H1 (cell line): ENCODE results near the gene MANEAL. TPM values are rescaled to one million over a fixed set of nuclear protein-coding genes. Genes with fewer than 3 reads are reported as not detected.
"Not testable (repeated sequence)": the region's sequence is repeated elsewhere in the genome, so short reads cannot be mapped to it uniquely, and the experiment has no call there.

Experiments
- CTCF ChIA-PET: fragments of 300-600 bp; sonication (Branson Sonifier 250); formaldehyde crosslinking; loops from one replicate; lab custom pipeline; 2021; ENCODE audit not compliant: partially characterized antibody; lab: Charles Lee
- POLR2A ChIA-PET: fragments of 300-600 bp; sonication (Branson Sonifier 250); formaldehyde crosslinking; loops from one replicate; lab custom pipeline; 2021; ENCODE audit warnings: inconsistent platforms; ENCODE audit not compliant: partially characterized antibody; lab: Charles Lee
- DNase-seq, 2 experiments: peaks; one replicate each; pipeline versions ENCODE4 v3.0.0 to v3.0.0-alpha.2; 2010 to 2022; ENCODE audit warnings: low spot score in 2 of 2, low read depth in 1 of 2, mixed read lengths in 1 of 2
- FAIRE-seq: peaks from 2 replicates; lab custom pipeline; 2011; peaks lifted over from hg19 to GRCh38; lab: Jason Lieb, UNC
- H2AFZ ChIP-seq: 2 replicates; pipeline ENCODE4 v1.8.1; 2012; ENCODE audit warnings: low read length, inconsistent platforms
- H2AK5ac ChIP-seq: 2 replicates; pipeline ENCODE4 v1.6.1; 2013; ENCODE audit warnings: low read depth, low read length
- H2BK120ac ChIP-seq: replicated peaks from 2 replicates; pipeline ENCODE3; 2013; ENCODE audit warnings: low read depth, low read length, inconsistent platforms
- H2BK12ac ChIP-seq: 2 replicates; pipeline ENCODE4 v1.6.1; 2013; ENCODE audit warnings: low read depth, low read length
- H2BK15ac ChIP-seq: 2 replicates; pipeline ENCODE4 v1.6.1; 2013; ENCODE audit warnings: low read length
- H2BK20ac ChIP-seq: 2 replicates; pipeline ENCODE4 v1.6.1; 2013; ENCODE audit warnings: low read length
- H2BK5ac ChIP-seq: 2 replicates; pipeline ENCODE4 v1.6.1; 2013; ENCODE audit warnings: low read depth, low read length
- H3K14ac ChIP-seq: 2 replicates; pipeline ENCODE4 v1.6.1; 2013; ENCODE audit warnings: inconsistent platforms; ENCODE audit not compliant: insufficient read length
- H3K18ac ChIP-seq: 2 replicates; pipeline ENCODE4 v1.6.1; 2013; ENCODE audit warnings: low read length; ENCODE audit errors: extremely low read depth
- H3K23ac ChIP-seq: 2 replicates; pipeline ENCODE4 v1.6.1; 2013; ENCODE audit warnings: inconsistent platforms; ENCODE audit not compliant: insufficient read length
- H3K23me2 ChIP-seq: 2 replicates; pipeline ENCODE4 v1.6.1; 2013; ENCODE audit warnings: low read depth, low read length
- H3K27ac ChIP-seq: 2 replicates; pipeline ENCODE4 v1.6.1; 2011; ENCODE audit warnings: low read depth, low read length, inconsistent platforms
- H3K27me3 ChIP-seq, 4 experiments: replicated peaks in 1 of 4; 1 replicate in 1 of 4; 2 replicates in 3 of 4; pipeline versions ENCODE4 v1.6.1 to v1.8.1; 2011 to 2013; ENCODE audit warnings: low read length in 3 of 4, mild to moderate bottlenecking in 3 of 4, inconsistent platforms in 2 of 4, mixed read lengths in 2 of 4, moderate library complexity in 1 of 4; ENCODE audit not compliant: control insufficient read depth in 3 of 4, insufficient read depth in 3 of 4; ENCODE audit errors: extremely low read depth in 1 of 4
- H3K36me3 ChIP-seq, 4 experiments: 2 replicates each; pipeline versions ENCODE4 v1.6.1 to v1.8.1; 2011 to 2013; ENCODE audit warnings: mild to moderate bottlenecking in 4 of 4, low read length in 3 of 4, moderate library complexity in 2 of 4, control low read depth in 1 of 4, inconsistent platforms in 1 of 4; ENCODE audit not compliant: insufficient read depth in 4 of 4, control insufficient read depth in 2 of 4
- H3K4ac ChIP-seq: replicated peaks from 2 replicates; pipeline ENCODE3; 2013; ENCODE audit warnings: low read length, low read depth, mixed read lengths, inconsistent platforms; ENCODE audit not compliant: insufficient read length
- H3K4me1 ChIP-seq, 4 experiments: replicated peaks in 1 of 4; 1 replicate in 1 of 4; 2 replicates in 3 of 4; pipeline versions ENCODE4 v1.6.1 to v1.8.1; 2011 to 2013; ENCODE audit warnings: low read length in 3 of 4, inconsistent platforms in 2 of 4, mixed read lengths in 1 of 4; ENCODE audit not compliant: insufficient read depth in 4 of 4, control insufficient read depth in 3 of 4
- H3K4me2 ChIP-seq, 2 experiments: 2 replicates each; pipeline versions ENCODE4 v1.6.1 to v1.8.1; 2011 to 2013; ENCODE audit warnings: low read depth in 2 of 2, low read length in 2 of 2, control low read depth in 1 of 2, inconsistent platforms in 1 of 2, mild to moderate bottlenecking in 1 of 2; ENCODE audit not compliant: insufficient read depth in 1 of 2
- H3K4me3 ChIP-seq, 4 experiments: fragments of 200-600, 300-600 bp in 1 of 4; sonication (generic), shearing (Covaris generic), sonication (Bioruptor Twin) in 1 of 4; 2 replicates each; pipeline versions ENCODE4 v1.5.1 to v1.8.1; 2011 to 2016; ENCODE audit warnings: low read length in 4 of 4, low read depth in 3 of 4, control low read depth in 2 of 4, inconsistent platforms in 2 of 4, mild to moderate bottlenecking in 2 of 4, mixed read lengths in 1 of 4, moderate library complexity in 1 of 4; ENCODE audit not compliant: insufficient read depth in 2 of 4; ENCODE audit errors: extremely low read depth in 1 of 4
- H3K56ac ChIP-seq: replicated peaks from 2 replicates; pipeline ENCODE3; 2013; ENCODE audit warnings: low read depth, mild to moderate bottlenecking, mixed read lengths, low read length, inconsistent platforms; ENCODE audit not compliant: insufficient read length
- H3K79me1 ChIP-seq: 2 replicates; pipeline ENCODE4 v1.6.1; 2013; ENCODE audit warnings: low read depth, low read length, control low read depth
- H3K79me2 ChIP-seq, 2 experiments: 2 replicates each; pipeline versions ENCODE4 v1.6.1 to v1.8.1; 2012 to 2013; ENCODE audit warnings: low read length in 2 of 2, mild to moderate bottlenecking in 2 of 2, inconsistent platforms in 1 of 2; ENCODE audit not compliant: insufficient read depth in 2 of 2, control insufficient read depth in 1 of 2
- H3K9ac ChIP-seq, 4 experiments: replicated peaks in 1 of 4; 1 replicate in 1 of 4; 2 replicates in 3 of 4; pipeline versions ENCODE4 v1.6.1 to v1.8.1; 2011 to 2013; ENCODE audit warnings: low read depth in 3 of 4, low read length in 3 of 4, control low read depth in 2 of 4, mild to moderate bottlenecking in 2 of 4, moderate library complexity in 2 of 4, inconsistent platforms in 1 of 4; ENCODE audit errors: extremely low read depth in 1 of 4
- H3K9me3 ChIP-seq, 2 experiments: 2 replicates each; pipeline versions ENCODE4 v1.6.1 to v1.8.1; 2012 to 2013; ENCODE audit warnings: mild to moderate bottlenecking in 2 of 2, moderate library complexity in 2 of 2, control low read depth in 1 of 2, inconsistent platforms in 1 of 2, low read depth in 1 of 2, low read length in 1 of 2, mixed read lengths in 1 of 2; ENCODE audit not compliant: insufficient read depth in 2 of 2
- H4K20me1 ChIP-seq, 2 experiments: replicated peaks in 1 of 2; 2 replicates each; pipeline versions ENCODE3 to v1.8.1; 2011 to 2013; ENCODE audit warnings: inconsistent platforms in 2 of 2, low read length in 2 of 2, mild to moderate bottlenecking in 1 of 2; ENCODE audit not compliant: insufficient read depth in 2 of 2, control insufficient read depth in 1 of 2
- H4K5ac ChIP-seq: 2 replicates; pipeline ENCODE4 v1.6.1; 2013; ENCODE audit warnings: low read length, low read depth, mixed read lengths, inconsistent platforms; ENCODE audit not compliant: insufficient read length
- H4K8ac ChIP-seq: 2 replicates; pipeline ENCODE4 v1.8.0; 2013; ENCODE audit warnings: mild to moderate bottlenecking, moderate library complexity, low read length, inconsistent platforms; ENCODE audit not compliant: insufficient read depth; ENCODE audit errors: extremely low read depth
- H4K91ac ChIP-seq: replicated peaks from 2 replicates; pipeline ENCODE3; 2013; ENCODE audit warnings: low read length, mixed read lengths, inconsistent platforms; ENCODE audit not compliant: insufficient read length
- polyA plus RNA-seq, 7 experiments: library from polyadenylated mRNA; depleted of rRNA in 3 of 7; stranded (reverse) in 5 of 7; unstranded in 2 of 7; fragments of >200 nt in 5 of 7; fragments of 200-250 nt in 2 of 7; gene quantifications; 1 replicate in 5 of 7; 2 replicates in 1 of 7; 4 replicates in 1 of 7; pipeline versions ENCODE4 v1.2.1 to v1.2.3, GENCODE V29; 2011 to 2013; ENCODE audit warnings: missing spikeins in 2 of 7, mixed read lengths in 2 of 7
- total RNA-seq: library from RNA; stranded (reverse); fragmentation: NEBNext Ultra II Directional; extraction: Animal tissue kit (Norgen Biotek cat#: 25700); gene quantifications from 2 replicates; pipeline ENCODE4 v1.2.1, GENCODE V29; 2021

MANEAL gene
- total and polyA plus RNA-seq, 2 of the 8 experiments (the other 6 are each of a cell fraction or from before 2014, with no cell fraction given), result 4.8 to 7.2 TPM

DNA sequence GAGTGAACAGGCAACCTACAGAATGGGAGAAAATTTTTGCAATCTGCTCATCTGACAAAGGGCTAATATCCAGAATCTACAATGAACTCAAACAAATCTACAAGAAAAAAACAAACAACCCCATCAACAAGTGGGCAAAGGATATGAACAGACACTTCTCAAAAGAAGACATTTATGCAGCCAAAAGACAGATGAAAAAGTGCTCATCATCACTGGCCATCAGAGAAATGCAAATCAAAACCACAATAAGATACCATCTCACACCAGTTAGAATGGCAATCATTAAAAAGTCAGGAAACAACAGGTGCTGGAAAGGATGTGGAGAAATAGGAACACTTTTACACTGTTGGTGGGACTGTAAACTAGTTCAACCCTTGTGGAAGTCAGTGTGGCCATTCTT is 22.2 kb upstream of the MANEAL start:
- H2BK20ac ChIP-seq, POLR2A ChIA-PET, FAIRE-seq: not testable (repeated sequence)

More for the DNA sequence above, 22.2 kb upstream of the MANEAL start:
- H3K27ac ChIP-seq, H3K9me3 ChIP-seq, CTCF ChIA-PET, H2BK12ac ChIP-seq, H3K23ac ChIP-seq, H3K14ac ChIP-seq, H3K4ac ChIP-seq, H3K79me2 ChIP-seq, H2BK120ac ChIP-seq, H2AFZ ChIP-seq, H4K20me1 ChIP-seq, H4K8ac ChIP-seq, H3K4me1 ChIP-seq, H4K91ac ChIP-seq, H4K5ac ChIP-seq, H3K18ac ChIP-seq, H3K4me3 ChIP-seq, H3K36me3 ChIP-seq, DNase-seq, H2AK5ac ChIP-seq, H2BK15ac ChIP-seq, H3K79me1 ChIP-seq, H3K9ac ChIP-seq, H3K4me2 ChIP-seq, H2BK5ac ChIP-seq, H3K56ac ChIP-seq, H3K23me2 ChIP-seq: not testable (repeated sequence)
- H3K27me3 ChIP-seq, result peaks cover 0 to 12% (median 7%) of the 10 kb centered on the region in 4 experiments; a peak in 5 of 7 replicates
